H9 (cell line): ENCODE measurements around the gene RAB30. TPM values are rescaled to one million over a fixed set of nuclear protein-coding genes. Genes with fewer than 3 reads are reported as not detected.

Experiments used
- DNase-seq: peaks from one replicate; pipeline ENCODE4 v3.0.0-alpha.2; 2017
- H2AFZ ChIP-seq: one replicate; pipeline ENCODE4 v1.6.1; 2013; ENCODE audit warnings: mild to moderate bottlenecking, low read length, control low read depth, moderate library complexity
- H2AK5ac ChIP-seq: 2 replicates; pipeline ENCODE4 v1.6.1; 2013; ENCODE audit warnings: low read length, control low read depth, mixed read lengths; ENCODE audit not compliant: insufficient read length
- H2BK120ac ChIP-seq: one replicate; pipeline ENCODE4 v1.6.1; 2013; ENCODE audit warnings: low read depth, mild to moderate bottlenecking, low read length, control low read depth, inconsistent platforms; ENCODE audit not compliant: poor library complexity, severe bottlenecking
- H2BK12ac ChIP-seq: 2 replicates; pipeline ENCODE4 v1.6.1; 2013; ENCODE audit warnings: low read length, control low read depth, mixed read lengths, low read depth; ENCODE audit not compliant: insufficient read length
- H2BK15ac ChIP-seq: 2 replicates; pipeline ENCODE4 v1.6.1; 2013; ENCODE audit warnings: low read depth, low read length, control low read depth
- H2BK20ac ChIP-seq: one replicate; pipeline ENCODE4 v1.6.1; 2013; ENCODE audit warnings: low read depth, mild to moderate bottlenecking, low read length, control low read depth, inconsistent platforms; ENCODE audit not compliant: poor library complexity, severe bottlenecking
- H2BK5ac ChIP-seq: 2 replicates; pipeline ENCODE4 v1.6.1; 2013; ENCODE audit warnings: low read length, control low read depth, mixed read lengths; ENCODE audit not compliant: insufficient read length
- H3K14ac ChIP-seq: 2 replicates; pipeline ENCODE4 v1.6.1; 2013; ENCODE audit warnings: low read length, control low read depth; ENCODE audit not compliant: insufficient read depth
- H3K18ac ChIP-seq: 2 replicates; pipeline ENCODE4 v1.6.1; 2013; ENCODE audit warnings: low read depth, mild to moderate bottlenecking, mixed read lengths, low read length, control low read depth; ENCODE audit not compliant: insufficient read length
- H3K23ac ChIP-seq: 2 replicates; pipeline ENCODE4 v1.6.1; 2013; ENCODE audit warnings: low read length, control low read depth, mixed read lengths, low read depth; ENCODE audit not compliant: insufficient read length
- H3K23me2 ChIP-seq: 2 replicates; pipeline ENCODE4 v1.6.1; 2013; ENCODE audit warnings: low read depth, mild to moderate bottlenecking, mixed read lengths, low read length, control low read depth; ENCODE audit not compliant: insufficient read length, poor library complexity, severe bottlenecking
- H3K27ac ChIP-seq: 2 replicates; pipeline ENCODE4 v1.5.1; 2013; ENCODE audit warnings: low read length, control low read depth, mixed read lengths, low read depth; ENCODE audit not compliant: insufficient read length
- H3K27me3 ChIP-seq: 2 replicates; pipeline ENCODE4 v1.6.1; 2013; ENCODE audit warnings: low read length, control low read depth, inconsistent platforms; ENCODE audit not compliant: insufficient read depth
- H3K4ac ChIP-seq: 2 replicates; pipeline ENCODE4 v1.6.1; 2013; ENCODE audit warnings: low read depth, mild to moderate bottlenecking, control low read depth, inconsistent platforms, low read length, moderate library complexity
- H3K4me1 ChIP-seq: 2 replicates; pipeline ENCODE4 v1.6.1; 2013; ENCODE audit warnings: low read length, control low read depth, inconsistent platforms; ENCODE audit not compliant: insufficient read depth
- H3K4me2 ChIP-seq: 2 replicates; pipeline ENCODE4 v1.6.1; 2013; ENCODE audit warnings: low read length, control low read depth, mixed read lengths; ENCODE audit not compliant: insufficient read length, insufficient read depth
- H3K56ac ChIP-seq: 2 replicates; pipeline ENCODE4 v1.6.1; 2013; ENCODE audit warnings: low read depth, mild to moderate bottlenecking, mixed read lengths, low read length, control low read depth; ENCODE audit not compliant: insufficient read length
- H3K79me1 ChIP-seq: 2 replicates; pipeline ENCODE4 v1.6.1; 2013; ENCODE audit warnings: low read depth, mild to moderate bottlenecking, moderate library complexity, low read length, control low read depth, inconsistent platforms; ENCODE audit not compliant: insufficient read depth, poor library complexity, severe bottlenecking
- H3K79me2 ChIP-seq: 2 replicates; pipeline ENCODE4 v1.6.1; 2013; ENCODE audit warnings: low read length, control low read depth, inconsistent platforms; ENCODE audit not compliant: insufficient read depth
- H3K9ac ChIP-seq: 2 replicates; pipeline ENCODE4 v1.6.1; 2013; ENCODE audit warnings: low read length, control low read depth, mixed read lengths; ENCODE audit not compliant: insufficient read length; ENCODE audit errors: extremely low read depth
- H3K9me3 ChIP-seq: one replicate; pipeline ENCODE4 v1.6.1; 2013; ENCODE audit warnings: low read depth, low read length, inconsistent platforms; ENCODE audit not compliant: control insufficient read depth
- H3T11ph ChIP-seq: one replicate; pipeline ENCODE4 v1.6.1; 2013; ENCODE audit warnings: mild to moderate bottlenecking, low read length, control low read depth, inconsistent platforms
- H4K20me1 ChIP-seq: one replicate; pipeline ENCODE4 v1.6.1; 2013; ENCODE audit not compliant: control insufficient read depth, insufficient read length, insufficient read depth
- H4K5ac ChIP-seq: 2 replicates; pipeline ENCODE4 v1.6.1; 2013; ENCODE audit warnings: low read depth, mild to moderate bottlenecking, mixed read lengths, low read length, control low read depth; ENCODE audit not compliant: insufficient read length
- H4K8ac ChIP-seq: replicated peaks from 2 replicates; pipeline ENCODE4 v1.6.1; 2013; ENCODE audit warnings: low read length, control low read depth, mixed read lengths, low read depth; ENCODE audit not compliant: insufficient read length
- H4K91ac ChIP-seq: 2 replicates; pipeline ENCODE4 v1.6.1; 2013; ENCODE audit warnings: low read depth, mild to moderate bottlenecking, moderate library complexity, mixed read lengths, low read length, control low read depth; ENCODE audit not compliant: insufficient read length
- H3K27ac Mint-ChIP-seq, 3 experiments: 2 replicates in 2 of 3; 3 replicates in 1 of 3; pipeline ENCODE4 v1.8.0; 2020 to 2021; ENCODE audit warnings: mixed read lengths in 3 of 3, mild to moderate bottlenecking in 1 of 3, moderate library complexity in 1 of 3
- H3K27me3 Mint-ChIP-seq: 2 replicates; pipeline ENCODE4 v1.8.0; 2021; ENCODE audit warnings: low read depth, mild to moderate bottlenecking, moderate library complexity, mixed read lengths
- H3K36me3 Mint-ChIP-seq, 3 experiments: 2 replicates in 2 of 3; 3 replicates in 1 of 3; pipeline ENCODE4 v1.8.0; 2020 to 2021; ENCODE audit warnings: low read depth in 3 of 3, mixed read lengths in 3 of 3; ENCODE audit not compliant: insufficient read depth in 1 of 3
- H3K4me1 Mint-ChIP-seq, 2 experiments: 2 replicates each; pipeline ENCODE4 v1.8.0; 2020; ENCODE audit warnings: mixed read lengths in 2 of 2
- H3K4me3 Mint-ChIP-seq, 2 experiments: 2 replicates in 1 of 2; 3 replicates in 1 of 2; pipeline ENCODE4 v1.8.0; 2020 to 2021; ENCODE audit warnings: mild to moderate bottlenecking in 2 of 2, mixed read lengths in 2 of 2, moderate library complexity in 1 of 2
- H3K9me3 Mint-ChIP-seq, 2 experiments: 2 replicates in 1 of 2; 3 replicates in 1 of 2; pipeline ENCODE4 v1.8.0; 2020; ENCODE audit warnings: mild to moderate bottlenecking in 2 of 2, mixed read lengths in 2 of 2, moderate library complexity in 1 of 2
- WGBS: extraction: QIAGEN DNeasy Blood & Tissue Kit; methylation state at CpG from one replicate; pipeline ENCODE4 v1.1.7; 2013; ENCODE audit warnings: missing lambda C conversion rate, low lambda C conversion rate, mixed read lengths; ENCODE audit not compliant: insufficient read length; ENCODE audit errors: extremely low coverage; 5-methylcytosine and 5-hydroxymethylcytosine counted together
- total RNA-seq: library from RNA; stranded (reverse); gene quantifications from 2 replicates; pipeline ENCODE4 v1.2.1, GENCODE V29; 2021
- TF ChIP-seq, protein P1 (sequence below): fragments of 200-600 bp; sonication (generic); conservative IDR thresholded peaks from 3 replicates; pipeline ENCODE4 v1.8.0; 2021; ENCODE audit warnings: antibody characterized with exemption, mild to moderate bottlenecking

The RAB30 gene
- total RNA-seq, 1 experiment from 2014 or later: 4.8 TPM

DNA sequence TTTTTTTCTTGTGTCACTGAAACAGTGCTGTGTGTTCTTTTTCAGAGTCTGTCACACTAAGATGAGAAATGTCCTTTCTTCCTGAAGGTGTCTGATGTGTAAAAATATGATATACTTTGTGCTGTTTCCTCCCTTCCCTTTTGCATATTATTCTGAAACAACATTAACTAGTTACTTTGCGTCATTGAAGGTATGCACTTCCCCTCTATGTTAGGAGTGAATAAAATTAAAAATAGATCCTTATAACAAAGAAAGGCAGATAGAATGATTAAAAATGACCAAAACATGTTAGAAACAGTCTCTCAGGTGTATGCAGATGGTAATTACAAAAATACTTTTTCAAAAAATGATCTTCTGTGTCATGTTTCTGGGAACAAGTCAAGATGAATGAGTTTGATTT is 1.6 kb upstream of the RAB30 start:
- peak overlapping the region; percentile 98 for H3K4me2 ChIP-seq
- H2BK20ac ChIP-seq: no peak overlapping the region
- no peak overlapping the region for H2AFZ ChIP-seq
- H2BK15ac ChIP-seq: no peak overlapping the region
- TF ChIP-seq, protein P1, sequence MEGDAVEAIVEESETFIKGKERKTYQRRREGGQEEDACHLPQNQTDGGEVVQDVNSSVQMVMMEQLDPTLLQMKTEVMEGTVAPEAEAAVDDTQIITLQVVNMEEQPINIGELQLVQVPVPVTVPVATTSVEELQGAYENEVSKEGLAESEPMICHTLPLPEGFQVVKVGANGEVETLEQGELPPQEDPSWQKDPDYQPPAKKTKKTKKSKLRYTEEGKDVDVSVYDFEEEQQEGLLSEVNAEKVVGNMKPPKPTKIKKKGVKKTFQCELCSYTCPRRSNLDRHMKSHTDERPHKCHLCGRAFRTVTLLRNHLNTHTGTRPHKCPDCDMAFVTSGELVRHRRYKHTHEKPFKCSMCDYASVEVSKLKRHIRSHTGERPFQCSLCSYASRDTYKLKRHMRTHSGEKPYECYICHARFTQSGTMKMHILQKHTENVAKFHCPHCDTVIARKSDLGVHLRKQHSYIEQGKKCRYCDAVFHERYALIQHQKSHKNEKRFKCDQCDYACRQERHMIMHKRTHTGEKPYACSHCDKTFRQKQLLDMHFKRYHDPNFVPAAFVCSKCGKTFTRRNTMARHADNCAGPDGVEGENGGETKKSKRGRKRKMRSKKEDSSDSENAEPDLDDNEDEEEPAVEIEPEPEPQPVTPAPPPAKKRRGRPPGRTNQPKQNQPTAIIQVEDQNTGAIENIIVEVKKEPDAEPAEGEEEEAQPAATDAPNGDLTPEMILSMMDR: no peak
- no peak overlapping the region for H2AK5ac ChIP-seq
- no peak overlapping the region for H3K56ac ChIP-seq
- no peak overlapping the region for H3K14ac ChIP-seq
- H3K27me3 ChIP-seq: no peaks in the 10 kb centered on the region
- peaks cover 10% of the 10 kb centered on the region for H3K23me2 ChIP-seq
- H4K5ac ChIP-seq: no peak overlapping the region
- H3K79me1 ChIP-seq: peaks cover 7% of the 10 kb centered on the region
- no peak overlapping the region for H2BK12ac ChIP-seq
- H4K20me1 ChIP-seq: no peaks in the 10 kb centered on the region
- H3K18ac ChIP-seq: no peak overlapping the region
- peaks cover 2% of the 10 kb centered on the region; the same call in 1 of the 2 replicates for H3K79me2 ChIP-seq
- peaks cover 2% of the 10 kb centered on the region; the same call in 1 of the 2 replicates for H3K4me1 ChIP-seq
- H3K23ac ChIP-seq: no peak overlapping the region
- H4K91ac ChIP-seq: no peak overlapping the region
- no CpG with 5 or more reads among the region's 1 CpG for WGBS
- H4K8ac ChIP-seq: no peak overlapping the region
- no peak for DNase-seq
- no peak overlapping the region for H3K27ac ChIP-seq
- Mint-ChIP-seq H3K4me1 (peaks cover 7 to 16% of the 10 kb centered on the region in 2 experiments), H3K4me3 (no peak overlapping the region), H3K27me3 (peaks cover 2% of the 10 kb centered on the region; the same call in 1 of the 2 replicates), H3K36me3 (peaks cover 11 to 16% (median 14%) of the 10 kb centered on the region in 3 experiments; a peak in 6 of 7 replicates), H3K9me3 (no peaks in the 10 kb centered on the region), H3K27ac (peak overlapping the region in 2 of 3 experiments; percentile 71 to 78; a peak in 3 of 7 replicates)
- no peak overlapping the region for H3T11ph ChIP-seq
- H3K9ac ChIP-seq: no peak overlapping the region
- no peak overlapping the region for H2BK120ac ChIP-seq
- no peak overlapping the region for H2BK5ac ChIP-seq
- H3K4ac ChIP-seq: no peak overlapping the region
- no peaks in the 10 kb centered on the region for H3K9me3 ChIP-seq
